GM13976 (cell line): ENCODE measurements around the gene NPDC1.
"Not testable (repeated sequence)": the region's sequence is repeated elsewhere in the genome, so short reads cannot be mapped to it uniquely, and the experiment has no call there.

Source experiments
- DNase-seq: peaks from one replicate; pipeline ENCODE4 v3.0.0; 2012; ENCODE audit warnings: low spot score
- CTCF ChIP-seq: IDR thresholded peaks from 2 replicates; pipeline ENCODE4 v1.5.1; 2012; ENCODE audit warnings: borderline replicate concordance, mild to moderate bottlenecking; ENCODE audit not compliant: insufficient read depth; ENCODE audit errors: extremely low read depth, missing control alignments, control extremely low read depth
- in situ Hi-C: fragments of 300-500 bp; cut with MboI; formaldehyde crosslinking; loops from one replicate; pipeline ENCODE4 v1.12.0; 2022; ENCODE audit warnings: low sequenced_read_pairs, mixed read lengths, inconsistent platforms; ENCODE audit not compliant: unreplicated experiment

NPDC1 gene

DNA sequence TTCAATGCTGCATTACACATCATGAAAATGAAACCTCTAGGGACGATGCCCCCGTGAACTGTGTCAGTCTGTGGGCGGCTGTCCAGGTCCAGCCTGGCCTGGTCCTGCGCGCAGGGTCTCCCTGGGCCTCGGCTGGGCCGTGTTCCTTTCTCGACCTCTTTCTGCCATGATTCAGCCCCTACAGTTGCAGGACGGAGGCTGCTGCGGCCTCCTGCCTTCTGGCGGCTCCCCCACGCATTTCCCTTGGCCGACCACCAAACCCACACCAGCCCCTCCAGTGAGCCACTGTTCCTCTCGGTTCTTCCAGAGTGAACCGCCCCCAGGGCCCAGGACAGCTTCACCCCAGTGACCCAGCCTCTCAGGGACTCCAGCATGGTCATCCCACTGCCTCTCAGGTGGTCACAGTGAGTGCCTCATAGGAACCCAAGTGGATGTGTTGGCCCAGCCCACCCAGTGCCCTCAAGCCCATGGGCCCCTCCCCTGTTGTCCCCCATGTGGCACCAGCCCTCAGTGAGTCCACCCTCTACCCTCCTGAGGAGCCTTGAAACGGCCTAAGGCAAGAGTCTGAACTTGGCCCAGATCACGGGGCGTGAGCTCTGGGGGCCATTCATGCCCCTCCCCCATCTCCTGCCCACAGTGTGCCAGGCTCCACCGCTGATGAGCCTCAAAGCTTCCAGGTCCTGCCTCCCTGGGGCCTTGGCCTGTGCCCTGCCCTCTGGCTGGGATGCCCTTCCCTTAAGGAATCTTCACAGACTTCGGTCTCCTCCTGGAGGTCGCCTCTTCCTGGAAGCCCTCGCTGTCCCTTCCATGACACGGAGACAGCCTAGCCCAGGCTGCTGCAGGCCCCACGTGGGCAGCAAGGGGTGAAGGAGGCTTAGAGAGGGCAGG is 39.6 kb downstream of the NPDC1 start:
- no peak for TF ChIP-seq CTCF
- in situ Hi-C loops, result no loop called here
- DNase-seq, result no peak

- in situ Hi-C loops, DNase-seq: not testable (repeated sequence)
- peak; percentile 17 for TF ChIP-seq CTCF
These were observed 41.7 kb downstream of the NPDC1 start for GRCh38 chr9:137004285-137004684.

DNA sequence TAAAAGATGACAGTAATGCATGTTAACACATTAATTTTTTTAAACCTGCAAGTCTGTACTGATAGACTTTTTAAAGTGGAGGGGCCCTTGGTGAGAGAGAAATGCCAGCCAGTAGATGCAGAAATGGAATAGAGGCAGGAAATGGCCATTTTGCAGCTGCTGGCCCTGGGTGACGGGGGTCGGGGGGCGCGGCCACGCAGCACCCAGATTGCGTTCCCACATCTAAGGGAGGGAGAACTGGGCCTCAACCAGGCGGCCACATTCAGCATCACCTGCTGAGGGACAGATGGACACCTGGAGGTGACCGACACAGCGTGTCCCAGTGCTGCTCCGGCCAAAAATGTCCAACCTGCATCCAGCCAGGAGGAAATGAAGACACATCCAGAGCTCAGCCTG is 43.3 kb downstream of the NPDC1 start:
- DNase-seq, result no peak
- no peak for TF ChIP-seq CTCF
- in situ Hi-C loops, result no loop called here

- DNase-seq, result no peak
- in situ Hi-C loops, result no loop called here
- TF ChIP-seq CTCF, result no peak
These were observed 43.9 kb downstream of the NPDC1 start for GRCh38 chr9:137001857-137002645.

DNA sequence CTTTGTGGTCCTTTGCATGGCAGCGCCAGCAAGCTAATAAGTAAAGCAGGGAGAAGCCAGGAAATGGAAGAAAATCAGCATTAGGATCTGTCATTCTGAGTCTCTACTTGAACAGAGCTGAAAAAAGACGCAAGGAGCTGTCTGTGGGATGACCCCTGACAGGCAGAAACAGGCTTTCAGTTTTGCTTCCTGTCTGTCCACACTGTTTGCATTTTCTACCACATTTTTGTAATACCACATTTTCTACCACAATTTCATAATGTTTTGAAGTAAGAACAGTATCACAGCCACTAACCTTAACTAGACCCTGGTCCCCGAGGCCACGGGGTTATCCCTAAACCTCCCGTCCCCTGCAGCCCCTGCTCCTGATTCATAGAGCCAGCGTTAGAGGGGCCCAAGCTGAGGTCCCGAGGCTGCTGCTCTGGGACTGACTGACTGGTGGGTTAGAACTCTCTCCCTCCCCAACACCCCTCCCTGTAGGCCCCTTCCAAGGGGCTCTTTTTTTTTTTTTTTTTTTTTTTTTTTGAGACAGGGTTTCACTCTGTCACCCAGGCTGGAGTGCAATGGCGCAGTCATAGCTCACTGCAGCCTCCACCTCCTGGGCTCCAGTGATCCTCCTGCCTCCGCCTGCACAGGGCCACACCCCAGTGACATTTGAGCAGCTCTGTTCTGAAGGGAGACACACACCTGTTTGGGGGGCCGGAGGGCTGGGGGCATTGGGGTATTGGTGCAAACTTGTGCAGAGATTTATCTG is 45.6 kb downstream of the NPDC1 start:
- no peak for TF ChIP-seq CTCF
- in situ Hi-C loops, result no loop called here
- peak; percentile 86 for DNase-seq

GRCh38 chr9:136997830-136998234 is 48.1 kb downstream of the NPDC1 start:
- DNase-seq, result no peak
- in situ Hi-C loops, result no loop called here
- no peak for TF ChIP-seq CTCF
